ENCODE data around the gene CLASP1.
"Not testable (repeated sequence)": the region's sequence is repeated elsewhere in the genome, so short reads cannot be mapped to it uniquely, and the experiment has no call there.

Gene CLASP1

DNA sequence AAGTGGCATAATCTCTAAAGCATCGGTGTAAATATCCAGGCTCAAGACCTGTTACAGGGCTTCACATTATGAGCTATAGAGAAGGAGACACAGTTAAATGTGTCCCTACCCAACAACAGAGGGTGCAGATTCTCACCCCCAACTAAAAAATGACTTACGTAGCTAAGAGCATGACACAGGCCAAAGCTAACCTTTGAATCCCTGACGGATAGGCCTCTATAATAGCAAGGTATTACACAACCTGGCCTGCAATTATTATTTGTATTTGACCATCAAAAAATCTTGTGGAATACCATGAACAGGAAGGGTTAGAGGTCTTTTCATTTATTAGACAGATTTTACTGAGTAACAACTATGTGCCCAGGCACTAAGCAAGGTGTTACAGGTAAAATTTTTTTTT, 73.5 kb downstream of the CLASP1 start:
- DNase-seq = no peak

DNA sequence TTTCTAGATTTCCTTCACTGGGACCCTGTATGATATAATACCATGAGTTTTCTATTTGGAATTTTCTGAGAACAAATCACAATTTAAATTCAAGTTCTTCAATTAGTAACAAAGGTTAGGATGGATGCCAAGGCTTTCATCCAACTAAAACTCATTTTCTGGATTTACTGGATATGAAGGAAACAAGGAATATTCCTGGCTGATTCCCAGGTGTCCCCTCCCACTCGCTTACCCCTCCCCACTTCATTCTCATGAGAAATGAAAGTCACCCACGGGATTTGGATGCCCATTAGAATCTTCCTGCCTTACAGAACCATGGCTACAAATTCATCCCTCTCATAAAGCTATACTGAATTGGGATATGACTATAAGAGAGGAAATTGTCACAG, 78.6 kb downstream of the CLASP1 start:
- no peak for DNase-seq

DNA sequence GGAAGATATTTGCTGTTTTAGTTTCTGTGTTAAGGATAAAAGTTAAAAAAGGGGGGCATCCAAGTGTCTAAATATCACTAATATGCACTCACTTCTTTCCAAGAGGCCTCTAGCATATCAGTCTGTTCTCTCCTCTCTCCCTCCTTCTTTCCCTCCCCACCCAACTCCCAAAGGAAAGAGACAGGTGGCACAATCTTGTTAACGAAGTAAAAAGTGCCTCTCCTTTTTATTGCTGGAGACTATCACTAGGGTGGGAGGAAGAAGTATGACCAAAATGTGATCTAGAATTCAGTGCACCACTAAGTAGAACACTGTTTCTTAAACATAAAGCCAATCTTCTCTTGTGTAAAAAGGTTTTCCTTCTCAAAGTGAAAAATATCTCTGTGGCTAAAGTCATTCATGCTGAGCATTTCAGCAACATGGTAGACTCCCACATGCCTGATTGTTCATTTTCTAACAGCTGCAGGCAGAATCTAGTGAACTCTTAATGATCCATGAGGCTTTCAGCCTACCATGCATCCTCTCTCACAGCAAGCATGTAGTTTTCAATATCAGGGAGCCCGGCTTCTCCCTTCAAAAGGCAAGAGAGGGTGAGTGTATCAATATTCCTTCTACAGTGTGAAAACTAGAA, 79.1 kb downstream of the CLASP1 start:
- no peak for DNase-seq

DNA sequence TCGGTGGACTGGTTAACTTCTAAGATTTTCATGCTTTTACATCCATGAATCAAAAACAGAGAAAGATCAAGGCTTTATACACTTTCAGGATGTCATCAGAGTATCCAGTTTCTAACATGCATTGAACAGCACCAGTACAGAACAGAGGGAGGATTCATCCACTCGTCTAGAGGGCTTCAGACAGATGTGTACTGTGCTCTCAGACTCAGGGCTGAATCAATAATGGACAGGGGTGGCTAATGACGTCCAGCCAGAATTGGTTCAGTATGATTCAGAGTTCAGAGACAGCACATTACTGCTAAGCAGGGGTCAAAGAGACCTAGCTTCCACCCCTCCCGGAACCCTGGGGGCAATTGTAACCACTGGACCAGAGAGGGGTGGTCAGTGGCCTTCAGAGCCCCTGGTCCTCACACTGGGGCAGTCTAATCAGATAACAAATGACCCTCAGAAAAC, 81.3 kb downstream of the CLASP1 start:
- no peak for DNase-seq

DNA sequence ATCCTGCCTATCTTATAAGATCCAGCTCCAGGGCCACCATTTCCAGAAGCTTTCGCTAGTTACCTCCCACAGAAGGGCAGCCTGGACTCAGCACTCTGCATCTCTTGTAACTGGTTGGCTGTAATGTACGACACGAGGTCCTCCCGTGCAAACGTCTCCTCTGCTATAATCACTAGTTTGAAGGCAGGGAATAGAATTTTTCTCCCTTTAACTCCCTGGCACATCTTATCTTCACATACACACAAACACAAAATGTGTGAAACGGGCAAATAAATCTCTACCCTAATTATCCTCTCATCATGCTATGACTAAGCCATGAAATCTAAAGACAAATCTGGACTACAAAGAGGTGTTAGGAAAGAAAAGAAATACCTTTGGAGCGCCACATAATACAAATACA, 81.8 kb downstream of the CLASP1 start:
- no peak for DNase-seq

DNA sequence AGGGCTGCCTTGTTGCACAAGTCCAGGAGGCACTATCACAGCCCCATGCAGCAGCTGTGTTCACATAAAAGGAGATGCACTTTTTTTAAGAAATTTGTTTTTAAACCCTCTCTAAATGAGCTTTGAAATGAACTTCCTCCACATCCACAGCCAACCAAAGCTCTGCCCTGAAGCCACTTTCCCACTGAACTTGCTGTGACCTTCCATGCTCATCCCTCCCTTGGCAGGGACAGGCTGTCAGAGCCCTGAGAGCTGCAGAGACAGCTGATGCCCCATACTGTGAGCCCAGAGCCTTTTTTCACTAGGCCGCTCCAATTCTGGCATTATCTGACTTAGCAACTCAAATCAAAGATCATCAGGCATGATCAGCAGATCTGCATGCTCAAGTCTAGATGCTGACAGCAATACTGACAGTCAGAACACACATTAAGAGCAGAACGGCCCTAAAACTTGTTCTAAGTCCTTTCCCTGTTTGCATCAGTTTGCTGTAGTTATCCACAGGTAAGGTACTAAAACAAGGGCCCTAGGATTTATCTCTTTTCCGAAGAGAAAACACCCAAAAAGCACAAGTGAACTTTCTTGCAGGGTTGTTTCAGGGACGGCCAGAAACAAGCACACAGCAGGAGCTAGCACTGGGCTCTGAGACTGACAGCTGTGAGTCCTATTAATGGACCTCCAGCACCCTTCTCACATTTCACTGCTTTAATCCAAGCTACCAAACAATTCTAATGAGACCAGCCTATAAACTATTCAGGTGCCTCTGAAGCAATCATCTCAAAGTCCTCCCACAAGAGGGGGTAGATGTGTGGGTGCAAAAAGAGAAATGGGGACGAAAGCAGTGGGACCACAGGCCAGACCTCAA, 83.6 kb downstream of the CLASP1 start:
- DNase-seq = peak; percentile 22

DNA sequence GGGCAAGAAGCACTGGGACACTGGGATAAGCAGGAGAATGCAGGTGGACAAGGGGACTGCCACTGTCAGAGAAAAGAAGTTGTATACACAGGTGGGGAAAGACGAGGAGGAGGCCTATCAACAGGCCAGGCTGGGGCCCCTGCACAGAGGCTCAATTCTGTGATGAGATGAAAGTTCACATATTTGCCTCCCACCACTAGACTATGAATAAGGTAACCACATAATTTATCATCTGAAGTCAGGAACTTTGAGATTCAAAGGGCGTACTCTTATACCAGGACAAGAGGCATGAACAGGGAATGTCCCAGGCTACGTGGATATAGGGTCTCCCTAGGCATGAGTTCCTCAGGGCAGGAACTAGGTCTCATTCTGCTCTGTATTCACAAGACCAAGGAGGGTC, 84.4 kb downstream of the CLASP1 start:
- DNase-seq = no peak

DNA sequence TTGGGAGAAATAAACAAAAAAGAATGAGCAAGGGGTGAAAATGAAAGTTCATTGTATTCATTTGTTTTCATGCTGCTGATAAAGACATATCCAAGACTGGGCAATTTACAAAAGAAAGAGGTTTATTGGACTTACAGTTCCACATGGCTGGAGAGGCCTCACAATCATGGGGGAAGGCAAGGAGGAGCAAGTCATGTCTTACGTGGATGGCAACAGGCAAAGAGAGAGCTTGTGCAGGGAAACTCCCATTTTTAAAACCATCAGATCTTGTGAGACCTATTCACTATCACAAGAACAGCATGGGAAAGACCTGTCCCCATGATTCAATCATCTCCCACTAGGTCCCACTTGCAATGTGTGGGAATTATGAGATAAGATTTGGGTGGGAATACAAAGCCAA, 85.5 kb downstream of the CLASP1 start:
- not testable (repeated sequence) for DNase-seq

DNA sequence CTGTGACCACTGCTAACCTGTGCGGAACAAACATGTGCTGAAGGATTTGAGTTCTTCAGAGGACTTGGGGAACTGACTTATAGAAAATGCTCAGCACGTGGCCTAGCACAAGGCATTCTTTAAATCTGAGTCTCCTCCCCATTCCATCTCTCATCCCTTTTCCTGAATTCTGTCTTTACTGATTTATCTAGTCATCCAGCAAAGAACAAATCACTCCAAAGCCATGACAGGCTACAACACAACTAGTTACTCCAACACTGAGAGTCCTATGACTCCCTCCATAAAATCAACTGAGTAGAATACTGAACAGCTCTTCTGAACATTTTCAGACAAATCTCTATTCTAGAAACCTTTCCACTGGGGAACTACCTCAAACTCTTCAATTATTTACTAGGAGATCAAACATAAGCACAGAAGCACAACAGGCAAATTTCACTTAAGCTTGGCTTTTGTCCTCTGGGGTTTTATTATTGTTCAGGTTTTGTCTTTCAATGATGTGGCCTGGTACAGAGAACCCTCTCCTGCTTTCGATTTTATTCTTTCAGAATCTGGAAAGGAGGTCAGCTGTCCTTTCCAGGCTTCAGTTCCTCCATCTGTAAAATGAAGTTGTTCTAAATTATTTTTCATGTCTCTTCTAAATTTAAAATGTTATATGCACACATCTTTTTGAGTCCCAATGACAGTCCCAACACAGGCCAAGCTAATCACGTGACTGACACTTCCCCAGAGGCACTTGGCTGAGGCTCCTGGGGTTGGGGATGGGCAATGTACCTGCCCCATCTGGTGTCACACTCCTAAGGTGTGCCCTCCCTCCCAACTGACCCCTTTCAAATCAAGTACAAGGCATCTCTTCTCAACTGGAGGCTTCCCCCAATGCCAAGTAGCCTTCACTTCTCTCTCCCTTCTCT, 86.7 kb downstream of the CLASP1 start:
- DNase-seq = no peak

DNA sequence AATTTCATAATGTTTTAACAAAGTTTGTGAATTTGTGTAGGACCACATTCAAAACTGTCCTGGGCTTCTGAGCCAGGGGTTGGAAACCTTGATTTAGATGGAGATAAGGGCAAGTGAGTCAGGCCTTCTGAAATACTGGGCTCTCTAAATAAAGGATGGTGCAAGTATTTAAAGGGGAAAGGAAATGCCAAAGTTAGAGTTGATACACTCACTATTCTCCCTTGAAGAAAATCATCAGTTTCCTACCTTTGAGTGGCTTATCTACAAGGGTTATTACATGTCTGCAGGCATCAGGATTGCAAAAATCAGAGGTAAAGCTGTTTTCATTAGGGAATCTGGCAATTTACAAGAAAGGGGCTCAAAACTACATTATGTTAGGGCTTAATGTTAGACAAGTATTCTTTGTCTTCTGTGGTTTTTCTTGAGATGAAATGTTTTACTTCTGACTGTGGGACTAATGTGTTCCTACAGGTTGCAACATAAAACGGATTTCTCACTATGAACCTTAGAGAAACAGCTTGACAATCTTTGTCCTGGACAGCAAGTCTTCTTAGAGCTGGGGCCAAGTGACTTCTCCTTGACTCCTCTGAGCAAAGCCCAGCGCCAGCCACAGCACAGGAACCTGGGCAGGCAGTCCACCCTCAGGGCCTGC, 87.5 kb downstream of the CLASP1 start:
- no peak for DNase-seq

DNA sequence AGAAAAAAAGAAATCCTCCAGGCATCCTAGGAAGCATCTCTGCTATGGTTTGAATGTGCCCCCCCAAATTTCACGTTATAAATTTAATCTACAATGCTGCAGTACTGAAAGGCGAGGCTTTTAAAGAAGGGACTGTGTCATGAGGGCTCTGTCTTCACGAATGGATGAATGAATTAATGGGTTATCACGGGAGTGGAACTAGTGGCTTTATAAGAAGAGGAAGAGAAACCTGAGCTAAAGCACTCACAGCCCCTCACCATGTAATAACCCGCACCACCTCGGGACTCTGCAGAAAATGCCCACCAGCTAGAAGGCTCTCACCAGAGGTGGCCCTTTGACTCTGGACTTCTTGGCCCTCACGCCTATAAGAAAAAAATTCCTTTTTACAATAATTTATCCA, 90.9 kb downstream of the CLASP1 start:
- DNase-seq = no peak

DNA sequence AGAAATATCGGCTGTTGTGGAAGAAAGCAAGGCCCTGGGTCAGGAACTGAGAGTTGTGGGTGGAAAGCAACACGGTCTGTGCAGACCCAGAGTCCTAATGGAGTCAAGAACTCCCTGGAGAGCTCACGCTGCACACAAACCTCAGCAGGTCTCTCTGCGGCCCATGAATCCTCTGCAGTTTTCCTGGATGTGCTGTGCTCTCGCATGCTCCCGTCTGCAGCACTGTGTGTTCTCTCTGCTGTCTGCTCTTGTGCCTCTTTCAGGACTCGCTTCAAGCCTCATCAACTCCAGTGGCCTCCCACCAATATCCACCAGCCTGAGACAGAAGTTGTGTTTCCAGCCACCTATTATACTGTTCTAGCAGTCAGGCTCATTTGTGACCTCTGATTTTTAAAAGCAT, 94.3 kb downstream of the CLASP1 start:
- DNase-seq = no peak

DNA sequence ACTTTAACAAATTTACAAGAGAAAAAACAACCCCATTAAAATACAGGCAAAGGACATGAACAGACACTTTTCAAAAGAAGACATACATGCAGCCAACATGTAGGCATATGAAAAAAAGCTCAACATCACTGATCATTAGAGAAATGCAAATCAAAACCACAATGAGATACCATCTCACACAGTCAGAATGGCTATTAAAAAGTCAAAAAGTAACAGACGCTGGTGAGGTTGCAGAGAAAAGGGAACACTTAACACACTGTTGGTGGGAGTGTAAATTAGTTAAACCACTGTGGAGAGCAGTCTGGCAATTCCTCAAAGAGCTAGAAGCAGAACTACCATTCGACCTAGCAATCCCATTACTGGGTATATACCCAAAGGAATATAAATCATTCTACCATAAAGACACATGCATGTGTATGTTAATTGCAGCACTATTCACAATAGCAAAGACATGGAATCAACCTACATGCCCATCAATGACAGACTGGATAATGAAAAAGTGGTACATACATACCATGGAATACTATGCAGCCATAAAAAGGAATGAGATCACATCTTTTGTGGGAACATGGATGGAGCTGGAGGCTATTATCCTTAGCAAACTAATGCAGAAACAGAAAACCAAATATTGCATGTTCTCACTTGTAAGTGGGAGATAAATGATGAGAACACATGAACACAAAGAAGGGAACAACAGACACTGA, 96.6 kb downstream of the CLASP1 start:
- not testable (repeated sequence) for DNase-seq

DNA sequence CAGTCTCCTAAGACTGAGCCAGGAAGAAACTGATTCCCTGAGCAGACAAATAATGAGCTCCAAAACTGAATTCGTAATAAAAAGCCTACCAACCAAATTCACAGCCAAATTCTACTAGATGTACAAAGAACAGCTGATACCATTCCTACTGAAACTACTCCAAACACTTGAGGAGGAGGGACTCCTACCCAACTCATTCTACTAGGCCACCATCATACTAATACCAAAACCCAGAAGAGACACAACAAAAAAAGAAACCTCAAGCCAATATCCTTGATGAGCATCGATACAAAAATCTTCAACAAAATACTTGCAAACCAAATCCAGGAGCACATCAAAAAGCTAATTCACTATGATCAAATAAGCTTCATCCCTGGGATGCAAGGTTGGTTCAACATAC, 98.6 kb downstream of the CLASP1 start:
- no peak for DNase-seq

DNA sequence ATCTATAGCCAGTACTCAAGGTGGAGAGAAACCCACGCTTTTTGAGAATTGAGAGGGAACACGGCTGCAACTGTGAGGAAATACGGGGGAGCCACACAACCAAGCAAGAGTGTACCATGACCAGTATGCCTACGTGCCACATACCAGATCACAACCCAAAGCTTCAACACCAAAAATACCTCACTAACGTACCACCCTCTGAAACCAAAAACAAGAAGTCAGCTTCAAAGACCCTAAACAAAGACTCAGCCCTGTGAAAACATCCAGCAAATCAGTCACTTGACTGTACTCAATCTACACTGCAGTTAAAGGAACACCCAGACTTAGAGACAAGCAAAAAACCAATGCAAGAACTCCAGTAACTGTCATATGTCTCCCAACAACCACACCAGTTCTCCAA, 101.6 kb downstream of the CLASP1 start:
- DNase-seq = no peak

DNA sequence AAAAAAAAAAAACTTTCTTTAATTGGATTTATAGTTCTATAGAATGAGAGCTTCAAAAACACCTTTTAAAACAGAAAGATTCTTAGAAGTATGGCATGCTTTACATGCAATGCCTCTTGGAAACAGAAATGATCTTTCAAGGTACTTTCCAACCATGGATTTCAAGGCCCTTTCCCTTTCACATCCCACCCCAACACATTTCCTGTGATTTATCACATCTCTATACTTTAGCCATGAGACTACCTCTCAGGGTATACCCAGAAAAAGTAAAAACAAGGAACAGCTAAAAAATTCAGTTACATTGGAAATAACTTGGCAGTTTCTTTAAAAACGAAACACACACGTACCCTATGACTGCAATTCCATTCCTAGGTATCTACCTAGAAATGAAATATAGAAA, 103.3 kb downstream of the CLASP1 start:
- no peak for DNase-seq

DNA sequence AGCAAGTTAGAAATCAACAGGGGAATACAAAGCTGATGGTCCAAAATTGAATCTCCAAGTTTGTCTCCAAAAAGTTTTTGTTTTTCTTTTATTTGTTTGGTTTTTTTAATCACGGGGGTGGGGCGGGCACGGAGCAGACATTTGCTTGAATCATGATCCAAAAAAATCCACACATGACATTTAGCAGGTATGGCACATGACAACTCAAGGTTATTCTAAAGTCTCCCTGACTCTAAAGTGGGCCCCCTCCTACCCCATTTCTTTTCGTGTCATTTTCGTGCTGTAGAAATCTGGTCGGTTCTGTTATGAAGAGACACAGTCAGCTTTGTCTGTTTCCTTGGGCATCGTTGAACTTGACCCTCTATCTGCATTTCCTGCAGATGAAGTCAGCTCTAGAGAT, 104.0 kb downstream of the CLASP1 start:
- no peak for DNase-seq

DNA sequence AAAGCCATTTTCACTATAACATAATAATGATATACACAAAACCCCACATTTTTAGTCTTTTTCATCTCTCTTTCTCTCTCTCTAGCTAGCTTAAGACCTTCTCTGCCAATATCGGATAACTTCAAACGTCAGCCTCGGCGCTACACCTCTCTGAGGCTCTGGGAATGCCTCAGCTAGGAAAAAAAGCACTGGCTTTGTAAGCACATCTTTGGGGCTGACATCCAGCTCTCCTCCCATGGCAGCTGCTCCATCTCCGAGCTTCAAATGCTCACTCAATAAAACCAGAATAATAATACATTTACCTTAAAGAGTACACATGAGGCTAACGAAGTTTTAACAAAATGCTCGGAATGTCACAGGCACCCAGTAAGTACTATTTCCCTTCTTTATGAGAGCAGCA, 107.8 kb downstream of the CLASP1 start:
- DNase-seq = no peak

DNA sequence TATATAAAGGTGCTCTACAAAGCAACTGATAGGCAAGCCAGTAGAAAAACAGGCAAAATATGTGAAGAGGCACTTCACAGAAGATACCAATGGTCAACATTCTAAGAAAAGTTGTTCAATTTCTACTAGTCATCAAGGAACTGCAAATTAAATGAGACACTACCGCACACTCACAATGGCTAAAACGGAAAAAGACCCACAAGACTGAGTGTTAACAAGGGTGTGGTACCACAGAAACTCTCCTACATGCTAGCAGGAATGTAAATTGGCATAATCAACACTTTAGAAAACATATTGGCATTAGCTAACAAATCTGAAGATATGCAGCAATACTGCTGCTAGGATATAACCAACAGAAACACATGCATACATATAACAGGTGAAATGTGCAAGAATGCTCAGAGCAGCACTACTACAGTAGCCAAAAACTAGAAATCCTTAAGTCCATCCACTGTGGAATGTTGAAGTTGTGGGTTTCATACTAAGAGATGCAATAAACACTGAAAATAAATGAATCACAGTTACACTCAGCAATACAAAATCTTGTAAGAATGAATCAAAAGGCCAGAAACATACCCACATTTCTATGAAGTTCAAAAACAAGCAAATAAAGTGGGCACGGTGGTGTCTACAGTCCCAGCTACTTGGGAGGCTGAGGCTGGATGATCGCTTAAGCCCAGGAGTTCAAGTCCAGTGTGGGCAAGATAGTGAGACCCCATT, 109.4 kb downstream of the CLASP1 start:
- DNase-seq = no peak

DNA sequence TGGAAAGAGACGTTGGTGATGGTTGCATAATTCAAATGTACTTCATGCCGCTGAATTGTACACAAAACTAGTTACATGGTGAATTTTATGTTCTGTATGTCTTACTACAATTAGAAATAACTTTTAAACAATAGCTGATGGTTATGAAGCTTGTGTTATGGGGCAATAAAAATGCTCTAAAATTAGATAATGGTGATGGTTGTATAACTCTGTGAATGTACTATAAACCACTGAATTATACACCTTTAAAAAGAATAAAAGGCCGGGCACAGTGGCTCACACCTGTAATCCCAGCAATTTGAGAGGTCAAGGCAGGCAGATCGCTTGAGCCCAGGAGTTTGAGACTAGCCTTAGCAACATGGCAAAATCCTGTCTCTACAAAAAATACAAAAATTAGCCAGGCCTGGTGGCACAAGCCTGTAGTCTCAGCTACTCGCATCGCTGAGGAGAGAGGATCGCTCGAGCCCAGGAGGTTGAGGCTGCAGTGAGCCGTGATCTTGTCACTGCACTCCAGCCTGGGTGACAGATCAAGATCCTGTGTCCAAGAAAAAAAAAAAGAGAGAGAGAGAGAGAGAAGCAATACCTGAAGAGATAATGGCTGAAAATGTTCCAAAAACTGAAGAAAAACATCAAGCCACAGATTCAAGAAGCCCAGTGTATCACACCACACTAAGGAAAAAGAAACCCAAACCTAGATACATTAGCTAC, 112.3 kb downstream of the CLASP1 start:
- no peak for DNase-seq

DNA sequence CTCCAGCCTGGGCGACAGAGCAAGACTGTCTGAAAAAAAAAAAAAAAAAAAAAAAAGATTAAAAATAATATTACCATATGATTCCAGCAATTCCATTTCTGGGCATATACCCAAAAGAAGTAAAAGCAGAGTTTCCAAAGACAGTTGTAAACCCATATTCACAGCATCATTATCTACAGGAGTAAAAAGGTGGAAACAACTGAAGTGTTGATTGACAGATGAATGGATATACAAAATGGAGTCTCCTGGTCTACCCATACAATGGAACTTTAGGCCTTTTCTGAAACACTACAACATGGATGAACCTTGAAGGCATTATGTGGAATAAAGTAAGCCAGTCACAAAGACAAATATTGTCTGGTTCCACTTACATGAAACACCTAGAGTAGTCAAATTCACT, 112.9 kb downstream of the CLASP1 start:
- DNase-seq = no peak
